SK-N-SH treated with all-trans-retinoic acid at 6 μM for 48 hours (cell line): Measurements from ENCODE around the gene PLD5.

Source experiments
- ARNTL ChIP-seq: fragments of 450-650 bp; formaldehyde crosslinking; IDR thresholded peaks from 2 replicates; pipeline ENCODE4 v1.5.0; 2020; ENCODE audit warnings: low read depth, mild to moderate bottlenecking, moderate library complexity, borderline replicate concordance
- BACH2 ChIP-seq: fragments of 250-450 bp; sonication (Bioruptor Pico); IDR thresholded peaks from 2 replicates; pipeline ENCODE4 v1.9.0; 2021; ENCODE audit warnings: mild to moderate bottlenecking, borderline replicate concordance
- ESRRG ChIP-seq: fragments of 250-450 bp; sonication (Bioruptor Pico); IDR thresholded peaks from 2 replicates; pipeline ENCODE4 v1.6.1; 2021; ENCODE audit warnings: mild to moderate bottlenecking
- ISL1 ChIP-seq: fragments of 250-450 bp; sonication (Bioruptor Pico); IDR thresholded peaks from 2 replicates; pipeline ENCODE4 v2.1.2; 2022; ENCODE audit warnings: mild to moderate bottlenecking, moderate library complexity
- RARB ChIP-seq: fragments of 250-450 bp; sonication (Bioruptor Pico); IDR thresholded peaks from 2 replicates; pipeline ENCODE4 v1.8.0; 2021; ENCODE audit warnings: mild to moderate bottlenecking, moderate library complexity
- SNAI2 ChIP-seq: fragments of 250-450 bp; sonication (Bioruptor Pico); IDR thresholded peaks from 2 replicates; pipeline ENCODE4 v1.5.0; 2020; ENCODE audit warnings: mild to moderate bottlenecking, moderate library complexity
- TOX ChIP-seq: fragments of 250-450 bp; sonication (Bioruptor Pico); IDR thresholded peaks from 2 replicates; pipeline ENCODE4 v1.8.0; 2021; ENCODE audit warnings: mild to moderate bottlenecking, moderate library complexity, borderline replicate concordance
- ZFP3 ChIP-seq: fragments of 250-450 bp; sonication (Bioruptor Pico); IDR thresholded peaks from 2 replicates; pipeline ENCODE4 v1.5.0; 2020; ENCODE audit warnings: mild to moderate bottlenecking, moderate library complexity
- ZFP30 ChIP-seq: fragments of 450-650 bp; formaldehyde crosslinking; IDR thresholded peaks from 2 replicates; pipeline ENCODE4 v1.5.0; 2022; ENCODE audit warnings: mild to moderate bottlenecking, moderate library complexity
- ZNF565 ChIP-seq: fragments of 450-650 bp; formaldehyde crosslinking; conservative IDR thresholded peaks from 2 replicates; pipeline ENCODE4 v1.5.0; 2020; ENCODE audit warnings: low read depth, mild to moderate bottlenecking, moderate library complexity
- ZNF8 ChIP-seq: fragments of 450-650 bp; formaldehyde crosslinking; IDR thresholded peaks from 2 replicates; pipeline ENCODE4 v1.5.0; 2020; ENCODE audit warnings: mild to moderate bottlenecking, moderate library complexity
- TF ChIP-seq, protein P1 (sequence below): fragments of 250-450 bp; sonication (Bioruptor Pico); IDR thresholded peaks from 2 replicates; pipeline ENCODE4 v1.8.0; 2020; ENCODE audit warnings: mild to moderate bottlenecking, moderate library complexity, borderline replicate concordance

DNA sequence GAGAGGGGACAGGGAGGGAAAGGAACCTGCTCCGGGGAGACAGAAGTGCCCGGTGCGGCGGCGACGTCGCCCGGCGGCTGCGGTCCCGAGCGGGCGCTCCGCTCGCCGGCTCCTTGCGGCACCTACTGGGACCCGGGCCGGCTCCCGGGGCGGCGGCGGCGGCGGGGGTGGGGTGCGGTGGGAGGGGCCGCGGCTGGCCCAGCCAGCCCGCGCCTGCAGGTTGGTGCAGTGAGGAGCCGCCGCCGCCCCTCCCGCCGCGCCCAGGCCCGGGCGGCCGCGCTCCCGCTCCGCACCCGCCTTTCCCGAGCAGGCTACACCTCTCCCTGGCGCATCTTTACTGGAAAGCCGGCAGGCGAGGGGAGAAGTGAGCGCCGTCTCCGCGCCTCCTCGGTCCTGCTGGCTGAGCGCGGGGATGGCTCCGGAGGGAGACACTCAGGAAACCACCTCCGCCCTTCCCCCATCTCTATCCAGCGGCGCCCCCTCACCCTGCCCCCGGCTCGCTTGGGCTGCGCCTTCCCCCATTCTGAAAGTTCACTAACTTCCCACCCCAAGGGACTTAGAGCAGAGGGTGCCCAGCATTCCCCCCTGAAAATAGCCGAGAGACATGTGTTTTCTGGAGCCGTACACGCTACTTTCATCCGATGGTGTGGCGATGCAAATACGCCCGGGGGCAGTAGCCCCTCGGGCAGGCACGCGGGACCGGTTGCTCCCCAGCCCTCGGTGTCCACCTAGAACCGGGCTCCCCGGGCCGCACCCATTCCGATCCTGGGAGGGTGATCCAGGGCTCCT, at the start of gene PLD5:
- TF ChIP-seq, protein P1, sequence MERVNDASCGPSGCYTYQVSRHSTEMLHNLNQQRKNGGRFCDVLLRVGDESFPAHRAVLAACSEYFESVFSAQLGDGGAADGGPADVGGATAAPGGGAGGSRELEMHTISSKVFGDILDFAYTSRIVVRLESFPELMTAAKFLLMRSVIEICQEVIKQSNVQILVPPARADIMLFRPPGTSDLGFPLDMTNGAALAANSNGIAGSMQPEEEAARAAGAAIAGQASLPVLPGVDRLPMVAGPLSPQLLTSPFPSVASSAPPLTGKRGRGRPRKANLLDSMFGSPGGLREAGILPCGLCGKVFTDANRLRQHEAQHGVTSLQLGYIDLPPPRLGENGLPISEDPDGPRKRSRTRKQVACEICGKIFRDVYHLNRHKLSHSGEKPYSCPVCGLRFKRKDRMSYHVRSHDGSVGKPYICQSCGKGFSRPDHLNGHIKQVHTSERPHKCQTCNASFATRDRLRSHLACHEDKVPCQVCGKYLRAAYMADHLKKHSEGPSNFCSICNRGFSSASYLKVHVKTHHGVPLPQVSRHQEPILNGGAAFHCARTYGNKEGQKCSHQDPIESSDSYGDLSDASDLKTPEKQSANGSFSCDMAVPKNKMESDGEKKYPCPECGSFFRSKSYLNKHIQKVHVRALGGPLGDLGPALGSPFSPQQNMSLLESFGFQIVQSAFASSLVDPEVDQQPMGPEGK (CRISPR knock-in tag), result no peak
- no peak for TF ChIP-seq ZNF8 (CRISPR knock-in tag)
- no peak for TF ChIP-seq SNAI2 (CRISPR knock-in tag)
- TF ChIP-seq RARB (CRISPR knock-in tag), result no peak
- no peak for TF ChIP-seq ZFP3
- TF ChIP-seq ISL1 (CRISPR knock-in tag), result no peak
- TF ChIP-seq ZFP30 (CRISPR knock-in tag), result no peak
- TF ChIP-seq ZNF565 (CRISPR knock-in tag), result no peak
- no peak for TF ChIP-seq TOX (CRISPR knock-in tag)
- TF ChIP-seq BACH2 (CRISPR knock-in tag), result no peak
- TF ChIP-seq ARNTL (CRISPR knock-in tag), result no peak
- no peak for TF ChIP-seq ESRRG (CRISPR knock-in tag)
